HEK293 (cell line): ENCODE results near the gene PRKAG2.

Experiments used
- CTCF ChIA-PET: fragments of 350-600 bp; formaldehyde crosslinking; extraction: SDS; loops from one replicate; lab custom pipeline; 2021; ENCODE audit warnings: antibody characterized with exemption; lab: Yijun Ruan, JAX
- POLR2A ChIA-PET: fragments of 300-600 bp; formaldehyde crosslinking; extraction: SDS; loops from one replicate; lab custom pipeline; 2020; ENCODE audit warnings: antibody characterized with exemption, inconsistent platforms; lab: Yijun Ruan, JAX
- H3K27ac ChIP-seq: fragments of 200-500 bp; sonication (Bioruptor generic); 2 replicates; pipeline ENCODE4 v1.5.1; 2014; ENCODE audit warnings: low read depth, low read length, control low read depth, inconsistent platforms; ENCODE audit errors: extremely low read depth
- H3K36me3 ChIP-seq, 2 experiments: fragments of 200-500 bp in 1 of 2; sonication (Bioruptor generic) in 1 of 2; 1 replicate in 1 of 2; 2 replicates in 1 of 2; pipeline ENCODE4 v1.5.1; 2014 to 2017; ENCODE audit warnings: inconsistent platforms in 2 of 2, low read length in 2 of 2; ENCODE audit not compliant: control insufficient read depth in 2 of 2, insufficient read depth in 1 of 2
- H3K4me1 ChIP-seq: fragments of 200-500 bp; sonication (Bioruptor generic); 2 replicates; pipeline ENCODE4 v1.5.1; 2014; ENCODE audit warnings: mild to moderate bottlenecking, low read length, inconsistent platforms; ENCODE audit not compliant: control insufficient read depth, insufficient read depth
- H3K4me3 ChIP-seq: 2 replicates; pipeline ENCODE4 v1.5.1; 2011; ENCODE audit warnings: low read depth, mild to moderate bottlenecking, control low read depth, low read length, moderate library complexity
- H3K9me3 ChIP-seq: fragments of 200-500 bp; sonication (Bioruptor generic); 2 replicates; pipeline ENCODE4 v1.5.1; 2014; ENCODE audit warnings: low read depth, low read length, inconsistent platforms; ENCODE audit not compliant: control insufficient read depth, insufficient read depth
- ATF2 ChIP-seq: fragments of 450-650 bp; formaldehyde crosslinking; IDR thresholded peaks from 2 replicates; pipeline ENCODE4 v1.5.1; 2016; ENCODE audit warnings: missing biosample characterization, missing genetic modification characterization, low read depth
- KLF10 ChIP-seq: fragments of 450-650 bp; IDR thresholded peaks from 2 replicates; pipeline ENCODE4 v1.5.1; 2018; ENCODE audit warnings: missing biosample characterization, mild to moderate bottlenecking, missing genetic modification characterization
- KLF17 ChIP-seq: fragments of 450-650 bp; formaldehyde crosslinking; IDR thresholded peaks from 2 replicates; pipeline ENCODE4 v1.5.1; 2016; ENCODE audit warnings: missing biosample characterization, missing genetic modification characterization
- SP2 ChIP-seq: fragments of 450-650 bp; formaldehyde crosslinking; IDR thresholded peaks from 2 replicates; pipeline ENCODE4 v1.5.1; 2016; ENCODE audit warnings: missing biosample characterization, missing genetic modification characterization
- WT1 ChIP-seq: fragments of 450-650 bp; formaldehyde crosslinking; IDR thresholded peaks from 2 replicates; pipeline ENCODE4 v1.5.1; 2016; ENCODE audit warnings: missing biosample characterization, missing genetic modification characterization
- YY2 ChIP-seq: fragments of 450-650 bp; formaldehyde crosslinking; IDR thresholded peaks from 2 replicates; pipeline ENCODE4 v1.5.1; 2016; ENCODE audit warnings: missing biosample characterization, missing genetic modification characterization
- ZBTB44 ChIP-seq: fragments of 450-650 bp; IDR thresholded peaks from 2 replicates; pipeline ENCODE4 v1.5.1; 2018; ENCODE audit warnings: missing biosample characterization, mild to moderate bottlenecking, missing genetic modification characterization
- ZBTB48 ChIP-seq: fragments of 450-650 bp; formaldehyde crosslinking; IDR thresholded peaks from 2 replicates; pipeline ENCODE4 v1.5.1; 2016; ENCODE audit warnings: missing biosample characterization, missing genetic modification characterization
- ZFP69B ChIP-seq: fragments of 450-650 bp; formaldehyde crosslinking; IDR thresholded peaks from 2 replicates; pipeline ENCODE4 v1.5.1; 2016; ENCODE audit warnings: missing biosample characterization, missing genetic modification characterization
- ZNF10 ChIP-seq: fragments of 450-650 bp; formaldehyde crosslinking; IDR thresholded peaks from 2 replicates; pipeline ENCODE4 v1.5.1; 2017; ENCODE audit warnings: missing biosample characterization, missing genetic modification characterization
- ZNF221 ChIP-seq: fragments of 450-650 bp; formaldehyde crosslinking; IDR thresholded peaks from 2 replicates; pipeline ENCODE4 v1.5.1; 2017; ENCODE audit warnings: missing biosample characterization, missing genetic modification characterization, borderline replicate concordance
- ZNF239 ChIP-seq: fragments of 450-650 bp; formaldehyde crosslinking; IDR thresholded peaks from 2 replicates; pipeline ENCODE4 v1.5.1; 2016; ENCODE audit warnings: missing biosample characterization, missing genetic modification characterization
- ZNF423 ChIP-seq: fragments of 450-650 bp; formaldehyde crosslinking; IDR thresholded peaks from 2 replicates; pipeline ENCODE4 v1.5.1; 2016; ENCODE audit warnings: missing biosample characterization, missing genetic modification characterization
- ZNF473 ChIP-seq: fragments of 450-650 bp; formaldehyde crosslinking; IDR thresholded peaks from 2 replicates; pipeline ENCODE4 v1.5.1; 2017; ENCODE audit warnings: missing biosample characterization, missing genetic modification characterization
- ZNF548 ChIP-seq: fragments of 450-650 bp; formaldehyde crosslinking; IDR thresholded peaks from 2 replicates; pipeline ENCODE4 v1.5.1; 2016; ENCODE audit warnings: missing biosample characterization, missing genetic modification characterization
- ZNF549 ChIP-seq: fragments of 450-650 bp; IDR thresholded peaks from 2 replicates; pipeline ENCODE4 v1.5.1; 2018; ENCODE audit warnings: missing biosample characterization, missing genetic modification characterization, mild to moderate bottlenecking, inconsistent platforms, moderate library complexity
- ZNF558 ChIP-seq: fragments of 450-650 bp; formaldehyde crosslinking; IDR thresholded peaks from 2 replicates; pipeline ENCODE4 v1.5.1; 2016; ENCODE audit warnings: missing biosample characterization, missing genetic modification characterization
- ZNF776 ChIP-seq: fragments of 450-650 bp; formaldehyde crosslinking; IDR thresholded peaks from 2 replicates; pipeline ENCODE4 v1.5.0; 2017; ENCODE audit warnings: missing biosample characterization, missing genetic modification characterization, borderline replicate concordance
- ZNF777 ChIP-seq: fragments of 450-650 bp; formaldehyde crosslinking; IDR thresholded peaks from 2 replicates; pipeline ENCODE4 v1.5.1; 2017; ENCODE audit warnings: missing biosample characterization, missing genetic modification characterization, borderline replicate concordance
- ZSCAN18 ChIP-seq: fragments of 450-650 bp; formaldehyde crosslinking; IDR thresholded peaks from 2 replicates; pipeline ENCODE4 v1.5.1; 2016; ENCODE audit warnings: missing biosample characterization, missing genetic modification characterization

Gene PRKAG2

GRCh38 chr7:151891753-151892152 is 14.8 kb upstream of the PRKAG2 start:
- CTCF ChIA-PET = no interaction called here
- POLR2A ChIA-PET = no interaction called here
- TF ChIP-seq ATF2 (no peak), ZBTB48 (tag by site-specific recombination) (no peak), ZBTB44 (tag by site-specific recombination) (no peak), ZNF548 (tag by site-specific recombination) (no peak), ZNF777 (tag by site-specific recombination) (no peak), KLF17 (tag by site-specific recombination) (no peak), ZNF776 (no peak), ZNF558 (tag by site-specific recombination) (no peak), ZNF221 (tag by site-specific recombination) (no peak), ZNF473 (tag by site-specific recombination) (no peak), ZNF423 (tag by site-specific recombination) (no peak), ZNF10 (no peak)

GRCh38 chr7:151891182-151891581 is 14.3 kb upstream of the PRKAG2 start:
- Histone ChIP-seq H3K4me1 (no peaks in the 10 kb centered on the region), H3K36me3 (no peaks in the 10 kb centered on the region), H3K9me3 (no peaks in the 10 kb centered on the region), H3K27ac (no peak overlapping the region), H3K4me3 (no peak overlapping the region)
- TF ChIP-seq ZFP69B (tag by site-specific recombination) (no peak), YY2 (tag by site-specific recombination) (no peak), ZNF549 (no peak), ZNF239 (tag by site-specific recombination) (no peak), ZSCAN18 (tag by site-specific recombination) (no peak), SP2 (tag by site-specific recombination) (no peak), WT1 (tag by site-specific recombination) (no peak), KLF10 (tag by site-specific recombination) (no peak)
- CTCF ChIA-PET = no interaction called here
- POLR2A ChIA-PET = no interaction called here

More at GRCh38 chr7:151891753-151892152, 14.8 kb upstream of the PRKAG2 start:
- no peak overlapping the region for H3K4me3 ChIP-seq
- H3K9me3 ChIP-seq = no peaks in the 10 kb centered on the region
- no peak overlapping the region for H3K27ac ChIP-seq
- no peaks in the 10 kb centered on the region for H3K36me3 ChIP-seq
- no peaks in the 10 kb centered on the region for H3K4me1 ChIP-seq
